HG03095 (cell line): Measurements from ENCODE around the gene TAAR9.

Experiments
- ATAC-seq: cut with Tn5 transposase; IDR thresholded peaks from one replicate; pipeline ENCODE4 v1.9.1; 2021; ENCODE audit warnings: moderate library complexity; ENCODE audit not compliant: unreplicated experiment

Gene TAAR9

DNA sequence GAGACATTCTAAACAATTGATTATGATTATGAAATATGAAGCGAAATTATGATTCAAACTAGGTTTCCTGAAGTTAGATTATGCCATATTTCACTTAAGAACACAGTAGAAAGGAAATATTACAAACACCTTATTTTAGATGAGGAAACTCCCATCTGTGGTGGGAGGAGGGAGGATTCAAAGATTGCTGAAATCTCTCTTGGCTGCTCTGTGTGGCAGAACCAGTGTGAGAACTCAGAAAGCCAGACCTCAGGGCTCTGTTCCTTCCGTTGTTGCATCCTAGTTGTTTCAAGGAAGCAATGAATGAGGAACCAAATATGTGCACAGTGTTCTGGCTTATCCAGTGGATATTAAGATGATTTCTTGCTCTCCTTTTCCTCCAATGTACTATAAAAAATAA, 49.3 kb downstream of the TAAR9 start:
- no peak for ATAC-seq
